GM12878 (cell line): ENCODE data around the gene WNT16. TPM values are rescaled to one million over a fixed set of nuclear protein-coding genes. Genes with fewer than 3 reads are reported as not detected.

Experiments used
- ATAC-seq: fragments of 200-7000 bp; cut with Tn5 transposase; 3 replicates; pipeline ENCODE4 v1.9.1; 2020; ENCODE audit warnings: mild to moderate bottlenecking, moderate library complexity
- BruUV-seq: library from RNA; stranded (reverse); fragments of 400-500 nt; replicated peaks from 2 replicates; lab custom pipeline; 2021; lab: Mats Ljungman, UMichigan
- CTCF ChIA-PET: fragments of 300-600 bp; sonication (Branson Sonifier 250); formaldehyde crosslinking; extraction: SDS; loops from one replicate; lab custom pipeline; 2021; ENCODE audit warnings: inconsistent platforms; lab: Yijun Ruan, JAX
- POLR2A ChIA-PET: fragments of 350-600 bp; formaldehyde crosslinking; extraction: SDS; loops from one replicate; lab custom pipeline; 2021; ENCODE audit warnings: inconsistent platforms; lab: Charles Lee
- RAD21 ChIA-PET: fragments of 300-600 bp; sonication (Branson Sonifier 250); formaldehyde crosslinking; loops from one replicate; lab custom pipeline; 2023; ENCODE audit warnings: antibody characterized with exemption; ENCODE audit not compliant: unreplicated experiment; lab: Charles Lee
- SMC1A ChIA-PET: fragments of 300-600 bp; sonication (Branson Sonifier 250); formaldehyde crosslinking; loops from one replicate; lab custom pipeline; 2023; ENCODE audit not compliant: unreplicated experiment, uncharacterized antibody; lab: Charles Lee
- DNase-seq: peaks from one replicate; pipeline ENCODE4 v3.0.0-alpha.2; 2011; ENCODE audit warnings: low read depth, low spot score
- FAIRE-seq: peaks from 3 replicates; lab custom pipeline; 2011; peaks lifted over from hg19 to GRCh38; lab: Jason Lieb, UNC
- H2AFZ ChIP-seq: 2 replicates; pipeline ENCODE4 v1.6.0; 2011; ENCODE audit warnings: low read depth, low read length, control low read depth; ENCODE audit not compliant: control insufficient read depth
- H3K27ac ChIP-seq: 2 replicates; pipeline ENCODE4 v1.5.1; 2011; ENCODE audit warnings: control low read depth; ENCODE audit not compliant: control insufficient read depth, insufficient read depth
- H3K27me3 ChIP-seq, 2 experiments: replicated peaks in 1 of 2; 2 replicates each; pipeline versions ENCODE4 v1.6.0 to v1.6.1; 2011; ENCODE audit warnings: low read length in 1 of 2; ENCODE audit not compliant: control insufficient read depth in 2 of 2, insufficient read depth in 2 of 2
- H3K36me3 ChIP-seq, 2 experiments: 2 replicates each; pipeline ENCODE4 v1.5.1; 2011; ENCODE audit warnings: low read length in 1 of 2; ENCODE audit not compliant: control insufficient read depth in 2 of 2, insufficient read depth in 2 of 2
- H3K4me1 ChIP-seq: 2 replicates; pipeline ENCODE4 v1.6.1; 2011; ENCODE audit warnings: mild to moderate bottlenecking, low read length, moderate library complexity, mixed read lengths; ENCODE audit not compliant: control insufficient read depth, insufficient read depth
- H3K4me2 ChIP-seq: 2 replicates; pipeline ENCODE4 v1.6.0; 2011; ENCODE audit warnings: control low read depth; ENCODE audit not compliant: control insufficient read depth, insufficient read depth
- H3K4me3 ChIP-seq: fragments of 200-600 bp; sonication (generic); 2 replicates; pipeline ENCODE4 v1.5.1; 2016
- H3K79me2 ChIP-seq: 2 replicates; pipeline ENCODE4 v1.6.0; 2011; ENCODE audit warnings: low read length; ENCODE audit not compliant: control insufficient read depth, insufficient read depth
- H3K9ac ChIP-seq: 2 replicates; pipeline ENCODE4 v1.8.0; 2011; ENCODE audit warnings: low read length, control low read depth, mixed read lengths; ENCODE audit not compliant: control insufficient read depth, insufficient read depth
- H3K9me3 ChIP-seq: replicated peaks from 3 replicates; pipeline ENCODE4 v1.5.1; 2011; ENCODE audit warnings: mild to moderate bottlenecking, low read length; ENCODE audit not compliant: control insufficient read depth, insufficient read depth
- H4K20me1 ChIP-seq: 2 replicates; pipeline ENCODE4 v1.6.0; 2011; ENCODE audit not compliant: control insufficient read depth, insufficient read depth
- E2F4 ChIP-seq: IDR thresholded peaks from 2 replicates; pipeline ENCODE4 v1.6.1; 2012; ENCODE audit warnings: low read depth, low read length, improper control_type of control experiment
- EP300 ChIP-seq, 2 experiments: fragments of 150-350 bp in 1 of 2; IDR thresholded peaks; 2 replicates each; pipeline ENCODE4 v1.6.1; 2011 to 2012; ENCODE audit warnings: low read depth in 2 of 2, low read length in 2 of 2, borderline replicate concordance in 1 of 2, improper control_type of control experiment in 1 of 2, inconsistent platforms in 1 of 2; ENCODE audit not compliant: control insufficient read depth in 1 of 2
- EZH2 ChIP-seq: IDR thresholded peaks from 2 replicates; pipeline ENCODE4 v1.6.1; 2012; ENCODE audit warnings: low read depth, mild to moderate bottlenecking, control low read depth, inconsistent platforms, low read length, borderline replicate concordance; ENCODE audit not compliant: control insufficient read depth
- HDAC2 ChIP-seq: fragments of 200-600 bp; sonication (generic); IDR thresholded peaks from 2 replicates; pipeline ENCODE4 v1.6.1; 2017
- JUNB ChIP-seq: IDR thresholded peaks from 2 replicates; pipeline ENCODE4 v1.6.1; 2016; ENCODE audit warnings: antibody characterized with exemption, mild to moderate bottlenecking
- MLLT1 ChIP-seq: fragments of 450-650 bp; IDR thresholded peaks from 2 replicates; pipeline ENCODE4 v1.6.1; 2016; ENCODE audit warnings: mild to moderate bottlenecking
- MTA2 ChIP-seq: fragments of 450-650 bp; IDR thresholded peaks from 2 replicates; pipeline ENCODE4 v1.6.1; 2016; ENCODE audit warnings: low read depth, mild to moderate bottlenecking, moderate library complexity
- MYB ChIP-seq: fragments of 150-350 bp; IDR thresholded peaks from 2 replicates; pipeline ENCODE4 v1.6.1; 2014; ENCODE audit warnings: mild to moderate bottlenecking, low read depth, low read length, borderline replicate concordance
- SMARCA5 ChIP-seq: fragments of 450-650 bp; IDR thresholded peaks from 2 replicates; pipeline ENCODE4 v1.6.1; 2017; ENCODE audit warnings: mild to moderate bottlenecking
- SUPT20H ChIP-seq: IDR thresholded peaks from 2 replicates; pipeline ENCODE4 v1.6.1; 2011; ENCODE audit warnings: low read depth, mild to moderate bottlenecking, low read length, moderate library complexity, borderline replicate concordance; ENCODE audit not compliant: control insufficient read depth
- TAF1 ChIP-seq: IDR thresholded peaks from 2 replicates; pipeline ENCODE4 v1.6.1; 2011; ENCODE audit warnings: mild to moderate bottlenecking, low read depth, low read length, borderline replicate concordance
- ZBTB4 ChIP-seq: fragments of 450-650 bp; formaldehyde crosslinking; IDR thresholded peaks from 2 replicates; pipeline ENCODE4 v1.4.0; 2022; ENCODE audit warnings: mild to moderate bottlenecking, moderate library complexity
- ZZZ3 ChIP-seq: IDR thresholded peaks from 2 replicates; pipeline ENCODE4 v1.6.1; 2011; ENCODE audit warnings: low read depth; ENCODE audit not compliant: control insufficient read depth, insufficient read length
- in situ Hi-C: fragments of 300-500 bp; cut with MboI; formaldehyde crosslinking; loops from 9 replicates; pipeline ENCODE4 v1.14.3; 2018; ENCODE audit warnings: mixed read lengths
- intact Hi-C: fragments of 100-400 bp; cut with micrococcal nuclease; formaldehyde crosslinking; loops from one replicate; pipeline ENCODE4 v1.14.2; 2022; ENCODE audit not compliant: unreplicated experiment
- polyA plus RNA-seq, 11 experiments: library from polyadenylated mRNA; depleted of rRNA in 4 of 11; unstranded in 6 of 11; stranded (reverse) in 5 of 11; fragments of >200 nt; fragmentation: Nextera tagmentation in 4 of 11; fragmentation: Illumina TruSeq in 1 of 11; extraction: Ambion mirVana in 4 of 11; extraction: Trizol in 1 of 11; gene quantifications; 1 replicate in 1 of 11; 2 replicates in 10 of 11; pipeline versions ENCODE4 v1.2.1 to v1.2.3, GENCODE V29; 2011 to 2016; ENCODE audit warnings: inconsistent platforms in 2 of 11, missing spikeins in 2 of 11, low read depth in 1 of 11
- total RNA-seq, 4 experiments: library from RNA; depleted of rRNA in 3 of 4; stranded (reverse); fragments of >200 nt in 3 of 4; fragmentation: Illumina TruSeq in 1 of 4; extraction: Trizol in 1 of 4; gene quantifications; 2 replicates each; pipeline versions ENCODE4 v1.2.1 to v1.2.3, GENCODE V29; 2013 to 2021

WNT16 gene
- total and polyA plus RNA-seq, 10 of the 15 experiments (the other 5 are each of a cell fraction or from before 2014, with no cell fraction given), result 0.05 to 0.11 (median 0.06) TPM; not detected in 5

- RAD21 ChIA-PET, result interaction anchor here (0.8 to 10.5 kb wide), 6 partner anchors 8 to 154 kb away, joined by 3 to 272 read pairs (median 16); no protein-coding TSS in a partner anchor
- peak overlapping the region; percentile 28; the same call in 1 of the 2 replicates for H3K27ac ChIP-seq
- peaks cover 94% of the 10 kb centered on the region for H3K79me2 ChIP-seq
- no peaks in the 10 kb centered on the region for H4K20me1 ChIP-seq
- SMC1A ChIA-PET, result interaction anchor here (1.4 to 13.5 kb wide), 4 partner anchors 16 to 112 kb away, joined by 3 to 281 read pairs (median 10); no protein-coding TSS in a partner anchor
- DNase-seq (no peak), ATAC-seq (no peak), FAIRE-seq (no peak)
- no peak overlapping the region for H2AFZ ChIP-seq
- no peaks in the 10 kb centered on the region for H3K27me3 ChIP-seq
- peaks cover 27% of the 10 kb centered on the region for H3K4me1 ChIP-seq
- in situ Hi-C loops (loop anchor here (25.0 kb wide), 1 partner anchor 978 kb away; no protein-coding TSS in a partner anchor), intact Hi-C loops (no loop called here)
- no peaks in the 10 kb centered on the region for H3K36me3 ChIP-seq
- no peak overlapping the region for H3K4me3 ChIP-seq
- BruUV-seq, result no TSS peak
- no peak overlapping the region for H3K9ac ChIP-seq
- CTCF ChIA-PET, result interaction anchor here (1.0 to 12.1 kb wide), 6 partner anchors 9 to 1496 kb away, joined by 3 to 87 read pairs (median 6); partner anchors contain the start of gene CADPS2
- POLR2A ChIA-PET, result interaction anchor here (1.1 to 2.6 kb wide), 7 partner anchors 10 to 140 kb away, joined by 4 to 17 read pairs (median 8); no protein-coding TSS in a partner anchor
- peaks cover 1% of the 10 kb centered on the region; the same call in 1 of the 3 replicates for H3K9me3 ChIP-seq
- H3K4me2 ChIP-seq, result peak overlapping the region; percentile 36; the same call in 1 of the 2 replicates
- TF ChIP-seq EZH2 (no peak), MLLT1 (peak; percentile 13; the same call in 1 of the 2 replicates), JUNB (no peak), MTA2 (no peak), MYB (no peak), HDAC2 (no peak), ZZZ3 (no peak), EP300 (IDR thresholded peaks at IDR 0.05; ENCODE audit: borderline replicate concordance in 1 of 2, control insufficient read depth in 1 of 2, low read depth in 2 of 2, low read length in 2 of 2) (no peak), TAF1 (no peak), SUPT20H (no peak), SMARCA5 (no peak), ZBTB4 (CRISPR knock-in tag) (peak; percentile 86), E2F4 (no peak)
Measured at GRCh38 chr7:121390109-121390508, 61.3 kb downstream of the WNT16 start.
